ENCODE measurements around the gene CREB3L1.
"Not testable (repeated sequence)": the region's sequence is repeated elsewhere in the genome, so short reads cannot be mapped to it uniquely, and the experiment has no call there.

Gene CREB3L1

DNA sequence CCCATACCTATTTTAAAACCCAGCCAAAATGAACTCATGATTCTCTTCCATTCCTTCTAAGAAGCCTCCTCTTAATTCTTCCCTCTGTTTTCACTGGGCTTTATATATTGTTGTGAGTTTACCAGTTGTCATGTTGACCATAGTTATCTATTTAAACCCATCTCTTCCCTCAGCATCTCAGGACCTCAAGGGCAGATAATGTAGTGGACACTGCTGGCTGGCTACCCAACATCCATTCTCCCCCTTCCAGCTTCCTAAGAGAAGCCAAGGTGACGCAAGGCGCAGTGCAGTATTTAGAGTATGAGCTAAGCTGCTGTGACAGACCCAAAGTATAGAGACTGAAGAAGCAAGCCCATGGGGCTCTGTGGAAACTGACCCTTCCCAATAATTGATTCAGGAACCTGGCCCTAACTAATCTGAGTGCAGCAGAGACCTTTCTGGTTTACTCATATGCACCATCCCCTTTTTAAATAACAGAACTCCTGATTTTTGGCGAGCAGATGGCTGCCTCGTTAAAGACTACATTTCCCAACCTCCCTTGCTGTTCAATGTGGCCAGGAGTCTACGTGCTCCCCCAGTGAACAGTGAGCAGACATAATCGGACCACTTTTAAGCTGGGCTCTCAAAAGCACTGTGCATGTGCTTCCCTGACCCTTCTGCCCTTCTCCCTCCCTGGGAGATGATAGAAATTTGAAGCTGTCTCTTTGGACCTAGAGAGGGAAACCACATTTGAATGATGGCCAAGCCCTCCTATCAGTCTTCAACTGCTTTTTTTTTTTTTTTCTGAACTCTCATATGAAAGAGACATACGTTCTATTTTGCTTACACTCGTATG is 28.1 kb upstream of the CREB3L1 start:
- no peak for DNase-seq

DNA sequence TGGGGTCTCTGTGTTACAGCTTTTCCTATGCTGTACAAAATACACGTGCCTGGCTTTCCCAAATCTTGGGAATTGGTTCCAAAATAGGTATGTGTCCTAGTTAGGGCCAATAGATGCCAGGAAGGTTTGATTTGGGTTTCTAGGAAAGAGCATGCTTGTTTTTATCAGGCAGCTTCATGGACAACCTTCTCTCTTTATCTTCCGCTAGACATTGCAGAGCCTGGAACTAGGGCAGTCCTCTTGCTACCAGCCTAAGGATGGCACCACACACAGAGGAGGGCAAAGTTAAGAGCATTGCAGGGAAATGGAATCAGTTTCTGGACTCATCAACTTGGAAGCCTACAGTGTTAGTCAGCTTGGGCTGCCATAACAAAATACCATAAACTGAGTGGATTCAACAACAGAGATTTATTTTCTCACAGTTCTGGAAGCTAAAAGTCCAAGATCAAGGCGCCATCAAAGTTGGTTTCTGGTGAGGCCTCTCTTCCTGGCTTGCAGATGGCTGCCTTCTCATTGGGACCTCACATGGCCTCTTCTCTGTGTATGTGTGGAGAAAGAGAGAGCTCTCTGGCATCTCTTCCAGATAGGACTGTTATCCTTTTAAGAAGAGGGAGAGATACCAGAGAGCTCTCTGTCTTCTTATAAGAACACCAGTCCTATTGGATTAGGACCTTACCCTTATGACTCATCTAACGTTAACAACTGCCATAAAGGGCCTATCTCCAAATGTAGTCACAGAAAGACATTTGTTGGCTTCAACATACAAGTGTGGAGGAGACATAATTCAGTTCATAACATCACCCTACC is 27.3 kb upstream of the CREB3L1 start:
- no peak for DNase-seq

DNA sequence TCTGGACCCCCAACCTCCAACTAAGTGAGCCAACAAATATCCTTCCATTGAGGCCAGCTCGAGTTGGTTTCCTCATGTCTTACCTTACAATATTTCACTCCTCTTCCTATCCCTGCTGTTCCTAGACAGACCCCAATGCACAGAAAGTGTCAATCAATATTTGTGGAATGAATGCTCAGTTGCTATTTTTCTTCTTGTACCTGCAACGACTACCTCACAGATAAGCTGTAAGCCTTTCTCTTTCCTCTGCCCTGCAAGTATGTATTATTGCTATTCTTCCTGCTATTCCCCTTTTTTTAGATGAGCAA is 26.8 kb upstream of the CREB3L1 start:
- no peak for DNase-seq

DNA sequence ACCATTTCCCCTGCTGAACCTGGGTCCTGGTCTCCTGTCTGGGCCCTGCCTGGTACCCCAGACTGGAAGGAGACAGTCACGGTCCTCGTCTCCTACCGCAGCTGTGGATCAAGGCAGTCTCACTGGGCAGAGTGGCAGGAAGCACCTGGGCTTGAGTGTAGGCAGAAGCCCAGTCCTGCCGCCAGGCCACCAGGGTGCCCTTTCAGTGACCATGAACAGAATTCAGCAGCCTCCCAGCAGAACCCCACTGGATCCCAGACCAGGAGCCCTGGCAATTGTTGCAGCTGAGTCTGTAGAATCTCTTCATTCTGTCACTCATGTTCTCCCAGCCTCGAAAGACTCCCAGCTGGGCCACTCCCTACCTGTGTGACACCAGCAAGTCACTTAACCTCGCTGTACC is 25.5 kb upstream of the CREB3L1 start:
- DNase-seq: no peak

DNA sequence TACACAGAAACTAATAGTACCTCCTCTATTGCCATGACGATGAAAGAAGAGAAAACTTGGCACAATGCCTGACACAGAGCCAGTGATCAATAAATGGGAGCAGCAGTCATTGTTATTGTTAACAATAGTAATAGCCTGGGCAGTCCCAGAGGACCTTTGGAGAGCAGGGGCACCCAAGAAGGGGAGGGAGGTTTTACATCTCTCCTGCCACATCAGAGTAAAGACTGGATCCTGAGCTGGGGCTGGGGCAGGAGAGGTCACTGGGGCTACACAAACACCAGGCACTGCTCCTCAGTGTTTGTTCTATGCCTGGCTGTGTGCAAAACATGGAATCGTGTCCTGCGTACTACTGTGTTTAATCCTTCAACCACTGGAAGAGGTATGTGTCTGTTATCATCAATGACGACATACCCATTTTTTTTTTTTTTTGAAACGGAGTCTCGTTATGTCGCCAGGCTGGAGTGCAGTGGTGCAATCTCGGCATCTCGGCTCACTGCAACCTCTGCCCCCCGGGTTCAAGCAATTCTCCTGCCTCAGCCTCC is 25.0 kb upstream of the CREB3L1 start:
- DNase-seq: no peak

DNA sequence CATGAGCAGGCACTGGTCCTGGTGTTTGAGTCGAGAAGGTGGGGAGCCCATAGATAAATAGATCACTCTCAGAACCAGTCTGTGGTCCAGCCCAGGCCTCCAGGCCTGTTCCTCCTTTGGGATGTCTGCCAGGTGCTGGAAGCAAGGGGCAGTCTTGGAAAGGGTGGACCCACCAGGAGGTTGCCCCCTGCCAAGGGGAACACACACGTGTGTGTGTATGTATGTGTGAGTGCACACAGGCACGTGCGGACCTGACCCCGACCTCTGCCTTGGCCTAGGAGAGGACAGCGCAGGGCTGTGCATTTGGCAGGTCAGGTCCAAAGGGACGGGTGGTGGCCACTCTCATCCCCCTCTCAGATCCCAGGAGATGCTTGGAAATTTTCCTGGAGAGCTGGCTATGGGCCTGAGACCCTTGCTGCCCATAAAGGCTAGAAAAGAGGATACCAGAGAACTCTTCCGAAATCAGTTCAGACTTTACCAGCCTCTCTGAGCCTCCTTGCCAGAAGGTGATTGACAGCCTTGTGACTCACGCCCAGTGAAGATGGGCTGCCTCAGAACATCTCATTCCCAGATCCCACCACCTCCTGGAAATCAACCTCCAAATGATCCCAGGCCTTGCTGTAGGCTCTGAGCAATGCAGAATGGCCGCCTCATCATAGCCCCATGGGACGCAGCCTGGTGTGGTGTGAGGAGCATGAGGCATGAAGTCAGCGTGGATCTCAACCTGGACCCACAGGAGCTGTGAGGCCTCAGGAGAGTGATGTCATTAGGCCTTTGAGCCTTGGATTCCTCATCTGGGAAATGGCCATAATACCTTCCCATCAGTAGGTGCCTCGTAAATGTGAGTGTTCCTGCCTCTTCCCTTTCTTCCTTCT is 24.0 kb upstream of the CREB3L1 start:
- DNase-seq: no peak

DNA sequence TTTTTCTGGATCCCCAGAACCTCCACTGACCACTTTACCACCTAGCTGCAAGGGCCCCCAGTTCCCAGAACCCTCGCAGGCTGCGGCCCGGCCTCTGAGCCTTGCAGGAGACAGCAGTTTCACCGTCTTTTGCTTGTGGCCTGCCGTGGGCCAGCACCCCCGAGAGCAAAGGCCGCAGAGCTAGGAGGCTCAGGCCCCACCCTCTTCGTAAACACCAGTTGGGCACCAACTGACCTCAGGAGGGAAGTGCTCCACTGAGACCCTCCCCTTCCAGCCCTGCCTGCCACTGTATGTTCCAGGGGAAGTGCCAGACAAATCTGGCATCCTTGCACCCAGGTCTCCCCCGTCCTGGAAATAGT is 23.4 kb upstream of the CREB3L1 start:
- no peak for DNase-seq

DNA sequence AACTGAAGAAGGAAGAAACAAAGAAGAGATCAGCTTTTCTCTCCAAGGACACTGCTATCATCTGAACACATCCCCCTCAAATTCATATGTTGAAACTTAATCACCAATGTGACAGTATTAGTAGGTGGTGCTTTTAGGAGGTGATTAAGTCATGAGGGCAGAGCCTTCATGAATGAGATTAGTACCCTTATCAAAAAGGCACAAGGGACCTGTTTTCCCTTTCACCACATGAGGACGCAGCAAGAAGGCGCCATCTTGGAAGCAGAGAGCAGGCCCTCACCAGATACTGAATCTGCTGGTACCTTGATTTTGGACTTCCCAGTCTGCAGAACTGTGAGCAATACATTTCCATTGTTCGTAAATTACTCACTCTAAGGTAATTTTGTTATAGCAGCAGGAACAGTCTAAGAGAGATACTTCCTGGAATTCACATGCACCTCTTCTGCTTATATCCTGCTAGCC is 20.9 kb upstream of the CREB3L1 start:
- DNase-seq: no peak

DNA sequence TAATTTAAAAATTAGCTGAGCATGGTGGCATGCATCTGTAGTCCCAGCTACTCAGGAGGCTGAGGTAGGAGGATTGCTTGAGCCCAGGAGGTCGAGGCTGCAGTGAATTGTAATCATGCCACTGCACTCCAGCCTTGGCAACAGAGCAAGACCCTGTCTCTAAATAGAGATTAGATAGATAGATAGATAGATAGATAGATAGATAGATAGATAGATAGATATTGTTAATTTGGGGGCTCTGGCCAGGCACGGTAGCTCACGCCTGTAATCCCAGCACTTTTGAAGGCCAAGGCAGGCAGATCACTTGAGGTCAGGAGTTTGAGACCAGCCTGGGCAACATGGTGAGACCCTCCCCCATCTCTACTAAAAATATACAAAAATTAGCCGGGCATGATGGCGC is 18.1 kb upstream of the CREB3L1 start:
- DNase-seq: not testable (repeated sequence)

DNA sequence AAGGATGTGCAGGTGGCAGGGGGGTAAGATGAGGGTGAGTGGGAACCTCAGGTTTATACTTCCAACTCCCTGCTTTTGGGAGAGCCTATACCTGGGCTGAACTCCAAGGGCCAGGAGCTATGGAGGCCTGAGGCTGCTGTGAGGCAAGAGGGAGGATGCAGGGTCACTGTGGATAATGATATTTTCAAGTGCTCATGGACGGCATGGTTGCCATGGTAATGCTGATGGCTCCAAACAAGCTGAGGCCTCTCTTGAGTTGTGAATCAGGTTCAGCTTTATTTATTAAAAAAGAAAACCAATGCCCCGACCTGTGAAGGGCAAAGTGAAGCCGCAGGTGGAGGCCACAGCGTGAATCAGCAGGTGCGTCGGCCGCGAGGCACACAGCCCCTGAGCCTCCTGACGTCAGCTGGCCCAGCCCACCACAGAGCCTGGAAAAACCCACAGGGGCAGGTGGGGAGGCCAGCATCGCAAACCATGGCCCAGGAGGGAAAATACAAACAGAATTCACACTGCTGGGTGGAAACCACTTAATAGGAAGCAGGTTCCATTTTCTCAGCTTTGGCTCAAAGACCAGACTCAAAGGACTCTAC is 17.4 kb upstream of the CREB3L1 start:
- no peak for DNase-seq

DNA sequence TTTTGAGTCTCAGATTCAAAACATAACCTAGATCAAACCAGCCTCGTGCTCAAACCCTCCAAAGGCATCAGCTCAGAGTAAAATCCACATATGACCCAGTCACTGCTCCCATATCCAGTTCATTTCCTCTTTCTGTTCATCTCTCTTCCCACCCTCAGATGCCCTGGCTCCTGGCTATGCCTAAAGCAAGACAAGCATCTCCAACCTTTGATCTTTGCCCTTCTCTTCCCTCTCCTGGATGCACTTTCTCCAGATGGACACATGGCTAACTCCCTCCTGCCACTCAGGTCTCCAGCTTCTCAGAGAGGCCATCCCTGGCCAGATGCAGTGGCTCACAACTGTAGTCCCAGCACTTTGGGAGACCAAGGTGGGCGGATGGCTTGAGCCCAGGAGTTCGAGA is 14.3 kb upstream of the CREB3L1 start:
- DNase-seq: no peak

DNA sequence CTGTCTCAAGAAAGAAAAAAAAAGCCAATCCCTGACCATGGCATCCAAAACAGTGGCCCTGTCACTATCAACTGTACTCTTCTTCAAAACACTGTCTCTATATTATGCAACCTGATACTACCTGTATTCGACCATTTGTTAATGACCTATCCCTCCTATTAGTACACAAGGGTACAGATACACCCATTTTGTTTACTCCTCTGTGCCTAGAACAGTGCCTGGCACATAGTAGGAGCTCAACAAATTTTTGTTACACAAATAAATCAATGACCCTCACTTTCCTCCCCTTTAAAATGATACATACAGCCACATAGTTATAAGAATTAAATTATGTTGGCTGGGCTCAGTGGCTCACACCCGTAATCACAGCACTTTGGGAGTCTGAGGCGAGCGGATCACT is 13.4 kb upstream of the CREB3L1 start:
- no peak for DNase-seq

DNA sequence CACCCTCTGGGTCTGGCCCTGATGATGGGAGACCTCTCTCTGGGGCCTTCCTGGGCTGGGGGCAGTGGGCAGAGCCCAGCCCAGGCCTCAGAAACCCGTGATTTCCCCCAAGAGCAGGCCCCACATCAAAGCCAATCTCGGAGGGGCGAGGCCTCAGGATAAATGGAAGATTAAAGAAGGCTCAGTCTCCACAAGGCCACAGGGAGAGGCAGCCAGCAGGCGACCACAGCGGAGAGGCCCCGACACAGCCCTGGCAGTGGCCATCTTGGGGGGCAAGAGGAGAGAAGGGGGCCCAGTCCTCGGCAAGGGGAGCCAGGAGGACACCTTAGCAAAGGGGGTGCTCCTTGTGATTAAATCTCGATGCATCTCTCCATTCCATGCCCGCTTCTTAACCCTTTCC is 12.5 kb upstream of the CREB3L1 start:
- no peak for DNase-seq

DNA sequence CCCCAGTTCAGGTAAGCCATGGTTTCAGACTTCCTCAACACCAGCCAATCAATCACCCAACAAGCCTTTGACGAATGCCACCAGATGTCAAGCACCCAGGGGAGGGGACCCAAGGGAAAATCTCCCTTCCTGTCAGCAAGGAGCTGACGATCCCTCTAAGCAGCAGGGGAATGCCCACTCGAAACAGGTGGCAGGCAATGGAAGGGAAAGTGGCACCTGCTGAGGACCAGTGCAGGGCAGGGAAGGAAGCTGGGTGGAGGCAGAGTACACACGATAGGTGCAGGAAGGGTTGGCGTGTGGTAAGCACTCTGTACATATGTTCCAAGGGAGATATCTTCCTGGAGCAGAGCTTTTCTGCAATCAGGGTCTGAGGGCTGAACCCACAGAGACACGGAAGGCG is 11.7 kb upstream of the CREB3L1 start:
- DNase-seq: no peak

DNA sequence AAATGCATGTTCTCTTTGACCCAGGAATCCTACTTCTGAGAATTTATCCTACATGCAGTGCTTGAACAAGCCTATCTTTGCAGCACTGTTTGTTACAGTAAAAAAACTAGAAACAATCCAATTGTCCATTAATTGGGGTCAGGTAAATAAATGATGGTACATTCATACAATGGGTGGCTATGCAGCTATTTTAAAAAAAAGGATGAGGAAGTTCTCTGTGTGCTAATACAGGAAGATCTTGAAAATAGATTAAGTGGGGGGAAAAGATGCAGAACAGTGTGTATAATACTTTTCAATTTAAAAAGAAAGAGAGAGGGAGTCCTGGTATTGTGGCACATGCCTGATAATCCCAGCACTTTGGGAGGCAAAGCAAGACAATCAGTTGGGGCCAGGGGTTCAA is 9.5 kb upstream of the CREB3L1 start:
- no peak for DNase-seq

DNA sequence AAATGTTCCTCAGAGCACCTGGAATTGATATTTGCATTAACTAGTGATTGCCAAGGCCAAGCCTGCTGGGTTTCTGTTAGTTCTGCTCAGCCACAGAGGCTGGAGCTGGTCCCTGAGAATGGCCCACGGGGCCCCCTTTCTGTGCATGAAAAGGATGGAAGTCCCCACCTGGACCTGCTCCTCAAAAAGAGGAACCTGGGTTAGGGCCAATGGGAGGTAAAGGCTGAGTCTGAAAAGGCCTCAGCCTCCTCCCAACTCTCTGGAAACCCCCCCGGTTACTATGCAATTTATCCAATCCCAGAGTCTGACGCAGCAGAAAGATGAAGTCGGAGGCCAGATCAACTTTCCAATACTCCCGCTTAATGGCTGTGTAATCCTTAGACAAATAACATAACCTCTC is 6.8 kb upstream of the CREB3L1 start:
- DNase-seq: no peak

DNA sequence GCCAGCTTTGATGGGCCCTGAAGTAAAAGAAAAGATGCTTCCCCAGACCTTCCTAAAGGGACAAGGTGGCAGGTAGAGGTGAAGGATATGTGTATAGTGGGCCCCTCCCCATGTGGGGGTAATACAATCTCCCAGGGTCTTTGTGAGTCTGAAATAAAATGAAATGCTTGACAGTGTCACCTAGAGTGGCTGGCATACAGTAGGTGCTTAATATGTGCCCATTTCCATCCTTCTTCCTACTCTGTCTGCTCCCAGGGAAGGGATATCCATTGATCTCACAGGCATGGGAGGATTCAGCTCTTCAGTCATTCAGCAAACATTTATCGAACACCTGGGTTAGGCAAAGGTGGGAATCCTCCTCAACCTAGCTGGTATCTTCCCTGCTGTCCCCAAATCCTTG is 6.1 kb upstream of the CREB3L1 start:
- DNase-seq: no peak

DNA sequence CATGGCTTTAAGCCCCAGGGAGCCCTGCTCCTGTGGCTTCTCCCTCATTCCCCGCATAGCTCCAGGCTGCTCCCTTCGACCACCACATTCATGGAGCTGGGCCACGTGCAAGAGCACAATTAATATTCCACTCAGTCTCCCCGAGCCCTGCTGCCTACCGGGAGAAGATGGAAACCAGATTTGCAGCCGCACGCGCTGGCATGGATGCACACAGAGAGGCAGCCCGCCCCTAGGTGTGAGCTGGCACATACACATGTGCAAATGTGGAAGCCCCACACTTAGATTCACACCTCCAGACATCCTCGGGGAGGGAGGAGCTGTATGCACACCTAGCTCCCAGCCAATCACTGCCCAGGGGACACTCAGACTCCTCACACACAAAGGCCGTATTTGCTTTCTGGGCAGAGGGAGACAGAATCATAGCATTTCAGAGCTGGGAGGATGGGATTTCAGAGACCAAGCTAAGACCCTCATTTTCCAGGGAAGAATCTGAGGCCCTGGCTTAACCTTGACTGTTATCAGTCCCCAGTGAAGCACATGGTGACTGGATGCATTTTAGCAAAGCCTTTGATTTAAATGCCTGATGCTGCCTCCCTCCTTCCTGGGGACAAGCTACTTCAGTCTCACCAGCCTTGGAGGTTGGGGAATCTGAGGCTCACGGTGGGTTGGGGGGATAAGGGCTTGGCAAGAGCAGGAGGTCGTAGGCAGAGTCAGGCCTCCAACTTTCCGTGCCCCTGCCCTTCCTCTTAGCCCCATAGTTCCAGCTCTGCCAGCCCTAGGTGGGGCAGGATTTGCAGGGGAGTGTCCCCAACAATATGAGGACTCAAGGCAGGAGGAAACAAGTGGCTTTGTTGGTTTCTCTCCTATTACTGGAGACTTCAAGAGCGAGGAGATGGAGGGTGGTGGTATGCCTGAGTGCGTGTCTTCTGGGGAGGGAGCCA is 5.3 kb upstream of the CREB3L1 start:
- no peak for DNase-seq

DNA sequence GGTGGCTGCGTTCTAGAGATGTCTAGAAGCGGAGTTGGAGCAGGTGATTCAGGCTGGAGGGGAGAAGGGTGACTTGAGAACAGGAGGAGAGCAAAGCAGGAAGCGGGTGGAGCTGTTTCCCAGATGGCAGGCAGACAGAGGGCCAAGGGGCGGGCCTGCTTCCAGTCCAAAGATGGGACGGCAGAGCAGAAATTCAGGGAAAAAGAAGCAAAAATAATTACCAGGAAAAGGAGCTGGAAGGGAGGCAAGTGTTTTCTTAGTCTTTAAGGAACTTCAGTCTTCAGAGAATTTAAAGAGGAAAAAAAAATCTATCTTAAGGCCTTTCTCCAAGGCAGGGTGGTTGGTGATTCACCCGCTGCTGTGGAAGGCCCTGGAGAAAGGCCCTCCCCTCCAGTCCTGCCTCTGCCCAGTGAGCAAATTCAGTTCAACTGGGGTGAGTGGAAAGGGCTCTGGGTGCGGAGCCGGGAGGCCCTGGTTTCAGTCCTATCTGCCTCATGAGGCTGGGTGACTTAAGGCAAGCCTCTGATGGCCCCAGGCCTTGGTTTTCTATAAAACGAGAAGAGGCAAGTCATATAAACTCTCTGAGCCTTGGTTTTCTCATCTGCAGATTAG is 4.5 kb upstream of the CREB3L1 start:
- DNase-seq: no peak

DNA sequence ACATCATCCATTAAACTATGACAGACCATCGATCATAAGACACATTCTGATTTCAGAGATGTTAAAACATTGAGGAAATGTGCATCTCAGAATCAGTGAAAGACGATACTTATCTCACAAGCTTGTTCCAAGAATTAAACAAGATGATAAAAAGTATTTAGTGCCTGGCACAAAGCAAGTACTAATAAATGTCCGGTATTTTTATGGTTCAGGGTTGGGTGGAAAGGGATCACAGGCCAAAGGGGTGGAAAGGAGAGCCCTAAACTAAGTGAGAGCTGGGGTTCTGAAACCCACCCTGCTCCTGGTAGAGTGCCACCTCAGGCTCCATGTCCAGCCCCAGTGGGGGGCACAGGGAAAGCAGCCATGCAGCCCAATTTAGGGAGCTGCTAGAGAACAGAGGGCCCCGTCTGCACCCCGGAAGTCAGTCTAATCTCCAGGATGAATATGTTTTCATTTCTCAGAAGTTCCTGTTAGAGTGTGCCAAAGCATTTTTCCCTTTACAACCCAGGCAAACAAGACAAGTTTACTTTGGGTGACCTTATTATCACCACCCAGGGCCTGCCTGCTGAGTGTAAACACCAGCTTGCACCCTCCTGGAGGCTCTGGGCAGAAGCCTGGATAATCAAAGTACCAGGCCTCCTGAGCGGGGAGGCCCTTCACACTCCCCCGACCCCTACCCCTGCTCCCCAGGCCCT is 3.8 kb upstream of the CREB3L1 start:
- DNase-seq: no peak
